CD14-positive monocyte (primary cell): ENCODE results near the gene NIF3L1. TPM values are rescaled to one million over a fixed set of nuclear protein-coding genes. Genes with fewer than 3 reads are reported as not detected.

Source experiments
- DNase-seq, 3 donors: peaks; one replicate each; pipeline ENCODE4 v3.0.0-alpha.2; 2011 to 2022
- H2AFZ ChIP-seq: 2 replicates; pipeline ENCODE4 v1.6.0; 2012; ENCODE audit warnings: mild to moderate bottlenecking, low read depth, low read length, inconsistent platforms; ENCODE audit not compliant: insufficient read depth, poor library complexity, severe bottlenecking
- H3K27ac ChIP-seq, 2 donors: 1 replicate in 1 of 2; 2 replicates in 1 of 2; pipeline ENCODE4 v1.5.1; 2012 to 2013; ENCODE audit warnings: low read length in 2 of 2, control low read depth in 1 of 2, inconsistent platforms in 1 of 2, low read depth in 1 of 2, mild to moderate bottlenecking in 1 of 2
- H3K27me3 ChIP-seq, 2 donors: one replicate each; pipeline versions ENCODE4 v1.6.0 to v1.6.1; 2011 to 2013; ENCODE audit warnings: low read length in 2 of 2; ENCODE audit not compliant: control insufficient read depth in 2 of 2, insufficient read depth in 2 of 2
- H3K36me3 ChIP-seq, 2 donors: replicated peaks in 1 of 2; 1 replicate in 1 of 2; 2 replicates in 1 of 2; pipeline versions ENCODE4 v1.5.1 to v1.6.1; 2012 to 2013; ENCODE audit warnings: low read length in 2 of 2, control low read depth in 1 of 2, inconsistent platforms in 1 of 2, mild to moderate bottlenecking in 1 of 2; ENCODE audit not compliant: insufficient read depth in 2 of 2, control insufficient read depth in 1 of 2
- H3K4me1 ChIP-seq, 2 donors: 1 replicate in 1 of 2; 2 replicates in 1 of 2; pipeline versions ENCODE4 v1.5.1 to v1.6.1; 2012 to 2013; ENCODE audit warnings: low read length in 2 of 2, control low read depth in 1 of 2, inconsistent platforms in 1 of 2, mild to moderate bottlenecking in 1 of 2, moderate library complexity in 1 of 2; ENCODE audit not compliant: insufficient read depth in 2 of 2, control insufficient read depth in 1 of 2
- H3K4me2 ChIP-seq: replicated peaks from 2 replicates; pipeline ENCODE3; 2012; ENCODE audit warnings: low read length, moderate library complexity, mild to moderate bottlenecking; ENCODE audit not compliant: poor library complexity, severe bottlenecking; ENCODE audit errors: extremely low read depth
- H3K4me3 ChIP-seq, 3 experiments: fragments of 200-600 bp in 1 of 3; sonication (generic) in 1 of 3; replicated peaks in 1 of 3; 1 replicate in 2 of 3; 2 replicates in 1 of 3; pipeline ENCODE4 v1.5.1; 2011 to 2013; ENCODE audit warnings: low read length in 3 of 3, mild to moderate bottlenecking in 3 of 3, control low read depth in 2 of 3, low read depth in 2 of 3, inconsistent platforms in 1 of 3, moderate library complexity in 1 of 3
- H3K79me2 ChIP-seq: 2 replicates; pipeline ENCODE4 v1.6.0; 2012; ENCODE audit warnings: mild to moderate bottlenecking, control low read depth, inconsistent platforms, low read length, moderate library complexity; ENCODE audit not compliant: insufficient read depth
- H3K9ac ChIP-seq: 2 replicates; pipeline ENCODE4 v1.6.0; 2017; ENCODE audit warnings: low read length, mild to moderate bottlenecking; ENCODE audit not compliant: insufficient read depth, poor library complexity, severe bottlenecking
- H3K9me3 ChIP-seq, 2 donors: replicated peaks in 1 of 2; 1 replicate in 1 of 2; 2 replicates in 1 of 2; pipeline versions ENCODE4 v1.5.1 to v1.6.1; 2012 to 2013; ENCODE audit warnings: low read length in 2 of 2, control low read depth in 1 of 2; ENCODE audit not compliant: control insufficient read depth in 1 of 2, insufficient read depth in 1 of 2
- H4K20me1 ChIP-seq: 2 replicates; pipeline ENCODE4 v1.6.0; 2012; ENCODE audit warnings: mild to moderate bottlenecking, low read length, control low read depth, moderate library complexity; ENCODE audit not compliant: insufficient read depth
- H3K27ac Mint-ChIP-seq, 7 donors: one replicate each; pipeline ENCODE4 v1.8.0; 2020; ENCODE audit warnings: mild to moderate bottlenecking in 7 of 7, mixed read lengths in 7 of 7, moderate library complexity in 6 of 7, inconsistent platforms in 2 of 7
- H3K27me3 Mint-ChIP-seq, 3 donors: one replicate each; pipeline ENCODE4 v1.8.0; 2021 to 2022; ENCODE audit warnings: low read depth in 3 of 3, mild to moderate bottlenecking in 3 of 3, mixed read lengths in 3 of 3, moderate library complexity in 3 of 3, inconsistent platforms in 1 of 3
- H3K36me3 Mint-ChIP-seq, 2 donors: one replicate each; pipeline ENCODE4 v1.8.0; 2020; ENCODE audit warnings: mixed read lengths in 2 of 2, inconsistent platforms in 1 of 2, mild to moderate bottlenecking in 1 of 2
- H3K4me1 Mint-ChIP-seq: one replicate; pipeline ENCODE4 v1.8.0; 2020; ENCODE audit warnings: mild to moderate bottlenecking, mixed read lengths
- H3K4me3 Mint-ChIP-seq, 2 donors: one replicate each; pipeline ENCODE4 v1.8.0; 2020; ENCODE audit warnings: mild to moderate bottlenecking in 2 of 2, mixed read lengths in 2 of 2, moderate library complexity in 1 of 2
- H3K9me3 Mint-ChIP-seq, 7 donors: one replicate each; pipeline ENCODE4 v1.8.0; 2020 to 2022; ENCODE audit warnings: mixed read lengths in 7 of 7, mild to moderate bottlenecking in 6 of 7, moderate library complexity in 6 of 7, inconsistent platforms in 2 of 7
- WGBS: methylation state at CpG from one replicate; pipeline ENCODE4 v1.1.5; 2013; ENCODE audit warnings: missing lambda C conversion rate; ENCODE audit not compliant: insufficient coverage; 5-methylcytosine and 5-hydroxymethylcytosine counted together
- intact Hi-C, 2 donors: fragments of 100-400 bp; cut with micrococcal nuclease; formaldehyde crosslinking; loops; one replicate each; pipeline versions ENCODE4 v1.15.0 to v1.15.1; 2023
- polyA plus RNA-seq, 3 donors: library from polyadenylated mRNA; depleted of rRNA in 1 of 3; unstranded in 2 of 3; stranded (reverse) in 1 of 3; fragments of 300-500 nt in 2 of 3; fragments of >200 nt in 1 of 3; fragmentation: Illumina TruSeq in 2 of 3; gene quantifications; 1 replicate in 2 of 3; 2 replicates in 1 of 3; pipeline ENCODE4 v1.2.3, GENCODE V29; 2012 to 2021
- small RNA-seq: library from RNA; depleted of rRNA; stranded (forward); fragments of <200 nt; gene quantifications from one replicate; pipeline ENCODE3, GENCODE V24; 2012; ENCODE audit warnings: low read depth; ENCODE audit not compliant: insufficient read length
- TF ChIP-seq, protein P1 (sequence below): fragments of 200-600 bp; IDR thresholded peaks from one replicate; pipeline ENCODE4 v1.8.0; 2022; ENCODE audit warnings: antibody characterized with exemption, mild to moderate bottlenecking

NIF3L1 gene
- polyA plus RNA-seq, 3 donors = 16.2 to 18.0 (median 16.9) TPM

DNA sequence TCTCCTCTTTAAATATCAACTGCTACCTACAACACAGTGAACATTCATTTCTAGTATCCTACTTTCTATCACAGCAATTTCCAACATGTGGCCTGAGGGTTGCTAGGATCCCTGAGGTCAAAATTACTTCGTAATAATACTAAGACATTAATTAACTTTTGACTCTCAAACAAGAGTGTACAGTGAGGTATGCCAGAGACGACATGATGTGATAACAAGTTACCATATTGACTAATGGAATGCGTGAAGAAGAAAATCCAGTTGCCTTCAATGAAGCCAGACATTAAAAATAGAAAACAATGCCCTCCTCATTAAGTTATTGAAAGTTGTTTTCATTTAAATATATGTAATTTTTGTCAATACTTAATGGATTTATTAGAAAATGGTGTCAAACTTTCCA lies 61.2 kb downstream of the NIF3L1 start:
- Histone ChIP-seq H4K20me1 (no peaks in the 10 kb centered on the region), H3K36me3 (peaks cover 63 to 92% of the 10 kb centered on the region in 2 donors), H3K9ac (no peak overlapping the region), H3K4me3 (no peak overlapping the region), H3K4me1 (no peaks in the 10 kb centered on the region), H3K27me3 (no peaks in the 10 kb centered on the region), H3K9me3 (no peaks in the 10 kb centered on the region), H3K27ac (no peak overlapping the region), H3K79me2 (no peaks in the 10 kb centered on the region), H2AFZ (no peak overlapping the region), H3K4me2 (no peak overlapping the region)
- DNase-seq = no peak
- no peaks in the 10 kb centered on the region for H3K4me1 Mint-ChIP-seq
- TF ChIP-seq, protein P1, sequence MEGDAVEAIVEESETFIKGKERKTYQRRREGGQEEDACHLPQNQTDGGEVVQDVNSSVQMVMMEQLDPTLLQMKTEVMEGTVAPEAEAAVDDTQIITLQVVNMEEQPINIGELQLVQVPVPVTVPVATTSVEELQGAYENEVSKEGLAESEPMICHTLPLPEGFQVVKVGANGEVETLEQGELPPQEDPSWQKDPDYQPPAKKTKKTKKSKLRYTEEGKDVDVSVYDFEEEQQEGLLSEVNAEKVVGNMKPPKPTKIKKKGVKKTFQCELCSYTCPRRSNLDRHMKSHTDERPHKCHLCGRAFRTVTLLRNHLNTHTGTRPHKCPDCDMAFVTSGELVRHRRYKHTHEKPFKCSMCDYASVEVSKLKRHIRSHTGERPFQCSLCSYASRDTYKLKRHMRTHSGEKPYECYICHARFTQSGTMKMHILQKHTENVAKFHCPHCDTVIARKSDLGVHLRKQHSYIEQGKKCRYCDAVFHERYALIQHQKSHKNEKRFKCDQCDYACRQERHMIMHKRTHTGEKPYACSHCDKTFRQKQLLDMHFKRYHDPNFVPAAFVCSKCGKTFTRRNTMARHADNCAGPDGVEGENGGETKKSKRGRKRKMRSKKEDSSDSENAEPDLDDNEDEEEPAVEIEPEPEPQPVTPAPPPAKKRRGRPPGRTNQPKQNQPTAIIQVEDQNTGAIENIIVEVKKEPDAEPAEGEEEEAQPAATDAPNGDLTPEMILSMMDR = no peak
- no peak overlapping the region for H3K4me3 Mint-ChIP-seq
- intact Hi-C loops = no loop called here
- H3K9me3 Mint-ChIP-seq = no peaks in the 10 kb centered on the region
- no peaks in the 10 kb centered on the region for H3K27me3 Mint-ChIP-seq
- H3K27ac Mint-ChIP-seq = no peak overlapping the region
- WGBS = no CpG with 5 or more reads among the region's 3 CpGs
- H3K36me3 Mint-ChIP-seq = peaks cover 49 to 77% of the 10 kb centered on the region in 2 donors

Small RNAs within 50 kb of the gene (small RNA-seq; reads per million reads assigned to genes)
- gene RF00019 (not detected), gene RNA5SP115 (not detected), gene RNU6-312P (not detected), gene RNU6-762P (not detected)

Other genes starting within 250 kb of the NIF3L1 start
- gene BZW1, start 77.5 kb upstream of the NIF3L1 start, polyA plus RNA-seq = 100 to 1,000 TPM in 2 of 3 donors, 10 to 100 TPM in 1; 58.0 to 221 (median 202) TPM
- 100 to 1,000 TPM in 1 of 3 donors, 1 to 10 TPM in 2; 7.5 to 383 (median 8.2) TPM for gene CLK1, start 24.7 kb upstream of the NIF3L1 start, polyA plus RNA-seq
- 10 to 100 TPM; 12.3 to 34.6 (median 20.4) TPM for gene PPIL3, start 294 bp upstream of the NIF3L1 start, polyA plus RNA-seq
- 1 to 10 TPM; 3.1 to 5.4 (median 3.9) TPM for gene ORC2, start 74.3 kb downstream of the NIF3L1 start, polyA plus RNA-seq
- 10 to 100 TPM in 1 of 3 donors, 1 to 10 TPM in 2; 6.8 to 10.2 (median 7.7) TPM for gene HYCC2, start 182.3 kb downstream of the NIF3L1 start, polyA plus RNA-seq
- 100 to 1,000 TPM in 2 of 3 donors, 10 to 100 TPM in 1; 26.3 to 340 (median 313) TPM for gene NDUFB3, start 182.6 kb downstream of the NIF3L1 start, polyA plus RNA-seq
- gene CFLAR, start 226.8 kb downstream of the NIF3L1 start, polyA plus RNA-seq = 100 to 1,000 TPM in 1 of 3 donors, 10 to 100 TPM in 2; 79.4 to 149 (median 79.5) TPM